OCI-LY3 (cell line): Measurements from ENCODE around the gene ZNF780B.

ENCODE experiments used
- CTCF ChIP-seq: fragments of 200-600, 300-600 bp; sonication (generic); IDR thresholded peaks from 2 replicates; pipeline ENCODE4 v1.5.1; 2014; ENCODE audit warnings: antibody characterized with exemption, low read length, low read depth
- EZH2phosphoT487 ChIP-seq: fragments of 200-600 bp; shearing (Covaris generic); IDR thresholded peaks from 2 replicates; pipeline ENCODE4 v1.6.1; 2018; ENCODE audit warnings: antibody characterized with exemption, mixed run types, low read depth

- TF ChIP-seq CTCF (no peak), EZH2phosphoT487 (no peak)
Measured at GRCh38 chr19:40053491-40053890, 2.5 kb downstream of the ZNF780B start.
